ENCODE measurements around the gene RDH11. TPM values are rescaled to one million over a fixed set of nuclear protein-coding genes. Genes with fewer than 3 reads are reported as not detected.

RDH11 gene, protein sequence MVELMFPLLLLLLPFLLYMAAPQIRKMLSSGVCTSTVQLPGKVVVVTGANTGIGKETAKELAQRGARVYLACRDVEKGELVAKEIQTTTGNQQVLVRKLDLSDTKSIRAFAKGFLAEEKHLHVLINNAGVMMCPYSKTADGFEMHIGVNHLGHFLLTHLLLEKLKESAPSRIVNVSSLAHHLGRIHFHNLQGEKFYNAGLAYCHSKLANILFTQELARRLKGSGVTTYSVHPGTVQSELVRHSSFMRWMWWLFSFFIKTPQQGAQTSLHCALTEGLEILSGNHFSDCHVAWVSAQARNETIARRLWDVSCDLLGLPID
- total RNA-seq: 98.8 and 125 TPM in 2 replicates

DNA sequence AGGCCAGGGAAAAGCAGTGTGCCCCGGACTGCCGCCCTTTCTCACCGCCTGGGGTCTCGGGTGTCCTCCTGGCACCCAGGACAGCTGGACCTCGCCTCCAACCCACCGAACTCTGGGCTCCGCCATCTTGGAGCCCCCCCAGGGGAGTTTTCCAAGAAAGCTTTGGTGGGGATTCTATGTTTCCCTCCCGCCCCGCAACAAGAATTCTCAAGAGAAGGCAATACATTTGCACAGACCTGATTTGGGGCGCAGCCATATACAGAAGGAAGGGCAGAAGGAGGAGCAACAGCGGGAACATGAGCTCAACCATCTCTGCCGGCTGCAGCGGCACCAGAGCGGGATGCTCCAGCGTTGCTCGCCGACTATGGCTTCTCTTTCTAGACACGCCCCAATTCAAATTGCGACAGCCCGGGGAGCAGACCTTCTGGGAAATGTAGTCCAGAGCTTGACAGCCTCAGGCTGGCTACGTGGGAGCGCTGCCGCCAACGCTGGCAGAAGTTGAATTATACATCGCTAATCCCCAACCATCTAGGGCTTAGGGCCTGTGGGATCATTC, at the start of gene RDH11:
Gene RDH11 (minus strand): TSS at position 371 of the 556 bp plus-strand sequence. CDS start 61 bp downstream, at position 310.

DNA sequence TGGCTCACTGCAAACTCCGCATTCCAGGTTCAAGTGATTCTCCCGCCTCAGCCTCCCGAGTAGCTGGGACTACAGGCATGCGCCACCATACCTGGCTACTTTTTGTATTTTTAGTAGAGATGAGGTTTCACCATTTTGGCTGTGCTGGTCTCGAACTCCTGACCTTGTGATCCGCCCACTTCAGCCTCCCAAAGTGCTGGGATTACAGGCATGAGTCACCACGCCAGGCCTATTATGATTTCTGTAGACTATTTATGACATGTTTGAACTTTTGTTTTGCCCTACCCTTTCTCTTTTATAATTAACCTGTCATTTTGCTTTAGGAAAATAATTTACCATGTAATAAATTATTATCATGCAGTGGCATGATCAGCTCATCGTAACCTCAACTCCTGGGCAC, 5.9 kb upstream of the RDH11 start, which contains the start of gene RDH12:
Gene RDH12 (plus strand): TSS at position 395 of the 400 bp plus-strand sequence. CDS start 20,757 bp downstream, outside the sequence.

DNA sequence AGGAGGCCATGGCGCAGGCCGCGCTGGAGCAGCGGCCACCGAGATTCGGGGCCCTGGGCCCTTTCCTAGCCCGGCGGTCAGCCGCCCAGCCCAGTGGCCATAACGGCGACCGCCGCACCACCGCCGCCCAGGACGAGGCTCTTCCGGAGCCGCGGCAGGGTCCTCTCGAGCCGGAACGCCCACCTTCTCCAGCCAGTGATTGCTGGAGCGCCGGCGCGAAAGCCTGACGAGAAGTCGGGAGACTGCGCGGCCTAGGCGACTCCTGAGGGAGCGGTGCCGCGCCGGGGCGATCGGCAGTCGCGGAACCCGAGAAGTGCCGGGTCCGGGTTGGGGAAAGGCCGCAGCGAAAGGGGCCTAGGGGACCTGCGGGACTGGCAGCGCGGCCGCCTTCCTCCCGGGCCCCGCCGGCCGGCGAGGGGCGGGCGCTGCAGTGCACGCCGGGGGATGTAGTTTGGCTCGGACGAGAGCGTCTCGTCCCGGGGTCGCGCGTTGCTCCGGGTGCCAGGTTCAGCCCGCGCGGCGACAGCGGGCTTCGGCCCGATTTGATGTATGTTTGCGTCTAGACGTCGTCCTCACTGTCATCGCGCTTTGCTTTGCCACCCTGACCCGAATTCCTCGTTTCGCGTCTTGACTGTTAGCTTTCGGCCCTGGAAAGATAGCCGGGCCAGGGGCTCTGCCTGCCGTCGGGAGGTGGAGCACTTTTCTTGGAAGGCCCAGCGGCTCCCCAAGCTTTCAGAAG, 20.9 kb downstream of the RDH11 start, which contains the start of gene VTI1B:
Gene VTI1B (minus strand): TSS at position 153 of the 739 bp plus-strand sequence. CDS start 143 bp downstream, at position 10.

Other genes starting within 250 kb of the RDH11 start
- gene TMEM229B, start 207.0 kb downstream of the RDH11 start, total RNA-seq: 1.1 and 1.2 TPM in 2 replicates
- 0.19 and 0.26 TPM in 2 replicates for gene PLEKHH1, start 162.5 kb downstream of the RDH11 start, total RNA-seq
- 10.1 and 12.3 TPM in 2 replicates for gene PIGH, start 95.5 kb downstream of the RDH11 start, total RNA-seq
- 4.0 and 5.4 TPM in 2 replicates for gene ARG2, start 75.8 kb downstream of the RDH11 start, total RNA-seq
- 85.9 and 94.6 TPM in 2 replicates for gene VTI1B, start 21.1 kb downstream of the RDH11 start, total RNA-seq
- gene RDH12, start 6.1 kb upstream of the RDH11 start, total RNA-seq: not detected in 2 replicates
- 14.5 and 18.6 TPM in 2 replicates for gene ZFYVE26, start 120.8 kb upstream of the RDH11 start, total RNA-seq
- gene RAD51B, start 124.0 kb upstream of the RDH11 start, total RNA-seq: 12.6 and 13.1 TPM in 2 replicates

All from aortic smooth muscle cell (primary cell).